HG03378 (cell line): Measurements from ENCODE around the gene RDH16.

Experiments
- ATAC-seq: cut with Tn5 transposase; IDR thresholded peaks from one replicate; pipeline ENCODE4 v1.9.1; 2021; ENCODE audit warnings: mild to moderate bottlenecking, moderate library complexity; ENCODE audit not compliant: unreplicated experiment

RDH16 gene

GRCh38 chr12:56957229-56958052 is at the start of gene RDH16:
TSS of gene RDH16 (minus strand) at chr12:56957608. CDS start at chr12:56957462, 146 bp downstream.
- ATAC-seq, result no peak

- no peak for ATAC-seq
Measured at GRCh38 chr12:57006809-57007475, 49.5 kb upstream of the RDH16 start.

GRCh38 chr12:57005980-57006808 is 48.8 kb upstream of the RDH16 start, which contains the start of gene ZBTB39:
TSS of gene ZBTB39 (minus strand) at chr12:57006546. CDS start at chr12:57004917, 1,629 bp downstream.
- no peak for ATAC-seq

GRCh38 chr12:57004651-57005050 is 47.2 kb upstream of the RDH16 start:
- ATAC-seq, result no peak

- ATAC-seq, result no peak
Measured at GRCh38 chr12:57003395-57003794, 46.0 kb upstream of the RDH16 start.

GRCh38 chr12:57001448-57001906 is 44.1 kb upstream of the RDH16 start:
- no peak for ATAC-seq

- no peak for ATAC-seq
Measured at GRCh38 chr12:57000393-57000792, 43.0 kb upstream of the RDH16 start.

- ATAC-seq, result no peak
Measured at GRCh38 chr12:56999456-56999855, 42.0 kb upstream of the RDH16 start.

GRCh38 chr12:56998981-56999380 is 41.6 kb upstream of the RDH16 start:
- ATAC-seq, result peak; percentile 84

GRCh38 chr12:56998316-56998715 is 40.9 kb upstream of the RDH16 start:
- no peak for ATAC-seq

- no peak for ATAC-seq
Measured at GRCh38 chr12:56996793-56997545, 39.6 kb upstream of the RDH16 start.

- no peak for ATAC-seq
Measured at GRCh38 chr12:56995930-56996496, 38.6 kb upstream of the RDH16 start.

GRCh38 chr12:56995201-56995929 is 38.0 kb upstream of the RDH16 start:
- no peak for ATAC-seq

GRCh38 chr12:56994231-56994746 is 36.9 kb upstream of the RDH16 start:
- no peak for ATAC-seq

GRCh38 chr12:56993346-56993745 is 35.9 kb upstream of the RDH16 start:
- ATAC-seq, result no peak

- ATAC-seq, result no peak
Measured at GRCh38 chr12:56991319-56992246, 34.2 kb upstream of the RDH16 start.

- ATAC-seq, result no peak
Measured at GRCh38 chr12:56990648-56991318, 33.4 kb upstream of the RDH16 start.
